Activated naive CD8-positive, alpha-beta T cell treated with anti-CD3 and anti-CD28 coated beads, Interleukin-2, amount 50 U/mL, for 16 hours (primary cell): ENCODE results near the gene SLC35G1.

ENCODE experiments used
- DNase-seq: peaks from one replicate; pipeline ENCODE4 v3.0.0-alpha.2; 2020; ENCODE audit warnings: low read depth, low spot score

The SLC35G1 gene

GRCh38 chr10:93876381-93876780 is 17.4 kb upstream of the SLC35G1 start:
- DNase-seq, result no peak

- no peak for DNase-seq
Observed at GRCh38 chr10:93879273-93879672, 14.5 kb upstream of the SLC35G1 start.

- DNase-seq, result no peak
Observed at GRCh38 chr10:93894516-93895378, 969 bp downstream of the SLC35G1 start.

GRCh38 chr10:93897070-93897780 is 3.4 kb downstream of the SLC35G1 start:
- no peak for DNase-seq

- DNase-seq, result no peak
Observed at GRCh38 chr10:93899109-93899508, 5.3 kb downstream of the SLC35G1 start.

- DNase-seq, result no peak
Observed at GRCh38 chr10:93903051-93903450, 9.3 kb downstream of the SLC35G1 start.

- DNase-seq, result no peak
Observed at GRCh38 chr10:93904901-93905300, 11.1 kb downstream of the SLC35G1 start.

GRCh38 chr10:93907059-93907458 is 13.3 kb downstream of the SLC35G1 start:
- DNase-seq, result no peak

- DNase-seq, result no peak
Observed at GRCh38 chr10:93911866-93912265, 18.1 kb downstream of the SLC35G1 start.

- no peak for DNase-seq
Observed at GRCh38 chr10:93912444-93912843, 18.7 kb downstream of the SLC35G1 start.

- DNase-seq, result no peak
Observed at GRCh38 chr10:93913706-93914105, 19.9 kb downstream of the SLC35G1 start.

GRCh38 chr10:93915598-93915997 is 21.8 kb downstream of the SLC35G1 start:
- no peak for DNase-seq

- no peak for DNase-seq
Observed at GRCh38 chr10:93916257-93917063, 22.7 kb downstream of the SLC35G1 start.

GRCh38 chr10:93917064-93917391 is 23.2 kb downstream of the SLC35G1 start:
- no peak for DNase-seq

- DNase-seq, result no peak
Observed at GRCh38 chr10:93917821-93918220, 24.0 kb downstream of the SLC35G1 start.

GRCh38 chr10:93921338-93921737 is 27.6 kb downstream of the SLC35G1 start:
- no peak for DNase-seq

- no peak for DNase-seq
Observed at GRCh38 chr10:93926613-93927012, 32.8 kb downstream of the SLC35G1 start.

- DNase-seq, result no peak
Observed at GRCh38 chr10:93938140-93938539, 44.4 kb downstream of the SLC35G1 start.

- DNase-seq, result no peak
Observed at GRCh38 chr10:93940881-93941280, 47.1 kb downstream of the SLC35G1 start.

- no peak for DNase-seq
Observed at GRCh38 chr10:93941606-93942005, 47.8 kb downstream of the SLC35G1 start.

- DNase-seq, result no peak
Observed at GRCh38 chr10:93945819-93946218, 52.0 kb downstream of the SLC35G1 start.

- DNase-seq, result no peak
Observed at GRCh38 chr10:93947055-93947454, 53.3 kb downstream of the SLC35G1 start.
